Neural progenitor cell (in vitro differentiated cells): Measurements from ENCODE around the gene STYX. TPM values are rescaled to one million over a fixed set of nuclear protein-coding genes. Genes with fewer than 3 reads are reported as not detected.

Source experiments
- DNase-seq: peaks from one replicate; pipeline ENCODE4 v3.0.0-alpha.2; 2016; ENCODE audit warnings: low spot score
- H2AFZ ChIP-seq: fragments of 200-600 bp; sonication (generic); replicated peaks from 2 replicates; pipeline ENCODE4 v1.6.1; 2016; ENCODE audit warnings: antibody characterized with exemption
- H3F3A ChIP-seq: fragments of 200-600 bp; sonication (generic); 2 replicates; pipeline ENCODE4 v1.6.1; 2016; ENCODE audit warnings: antibody characterized with exemption, low read depth
- H3K27ac ChIP-seq: fragments of 200-600 bp; sonication (generic); 2 replicates; pipeline ENCODE4 v1.5.1; 2016; ENCODE audit warnings: mild to moderate bottlenecking
- H3K27me3 ChIP-seq: fragments of 200-600 bp; sonication (generic); 2 replicates; pipeline ENCODE4 v1.6.1; 2016; ENCODE audit warnings: mild to moderate bottlenecking, moderate library complexity
- H3K36me3 ChIP-seq: fragments of 200-600 bp; sonication (generic); 2 replicates; pipeline ENCODE4 v1.5.1; 2016
- H3K4me1 ChIP-seq: fragments of 200-600 bp; sonication (generic); 2 replicates; pipeline ENCODE4 v1.6.1; 2016; ENCODE audit warnings: mixed run types
- H3K4me2 ChIP-seq: fragments of 200-600 bp; sonication (generic); 2 replicates; pipeline ENCODE4 v1.6.1; 2016
- H3K4me3 ChIP-seq: fragments of 200-600 bp; sonication (generic); 2 replicates; pipeline ENCODE4 v1.5.1; 2016
- H3K79me2 ChIP-seq: fragments of 200-600 bp; sonication (generic); 2 replicates; pipeline ENCODE4 v1.6.1; 2016; ENCODE audit warnings: low read depth
- H3K9ac ChIP-seq: fragments of 200-600 bp; sonication (generic); 2 replicates; pipeline ENCODE4 v1.6.1; 2016
- H3K9me3 ChIP-seq: fragments of 200-600 bp; sonication (generic); 2 replicates; pipeline ENCODE4 v1.5.1; 2016; ENCODE audit warnings: low read depth
- H4K20me1 ChIP-seq: fragments of 200-600 bp; sonication (generic); 2 replicates; pipeline ENCODE4 v1.6.1; 2016; ENCODE audit warnings: low read depth
- H3K27ac Mint-ChIP-seq: 3 replicates; pipeline ENCODE4 v1.8.0; 2021; ENCODE audit warnings: mixed read lengths
- H3K27me3 Mint-ChIP-seq: 2 replicates; pipeline ENCODE4 v1.8.0; 2022; ENCODE audit warnings: low read depth, mild to moderate bottlenecking, inconsistent platforms, moderate library complexity, mixed read lengths; ENCODE audit not compliant: insufficient read depth
- H3K36me3 Mint-ChIP-seq: 3 replicates; pipeline ENCODE4 v1.8.0; 2021; ENCODE audit warnings: mixed read lengths
- H3K4me1 Mint-ChIP-seq: 3 replicates; pipeline ENCODE4 v1.8.0; 2021; ENCODE audit warnings: mixed read lengths
- H3K4me3 Mint-ChIP-seq: 3 replicates; pipeline ENCODE4 v1.8.0; 2021; ENCODE audit warnings: mild to moderate bottlenecking, moderate library complexity, mixed read lengths
- H3K9me3 Mint-ChIP-seq: 3 replicates; pipeline ENCODE4 v1.8.0; 2020; ENCODE audit warnings: mixed read lengths
- EZH2 ChIP-seq: fragments of 200-600 bp; sonication (generic); IDR thresholded peaks from 2 replicates; pipeline ENCODE4 v1.6.1; 2017; ENCODE audit warnings: antibody characterized with exemption, mild to moderate bottlenecking, moderate library complexity
- EZH2phosphoT487 ChIP-seq: fragments of 200-600 bp; sonication (generic); IDR thresholded peaks from 2 replicates; pipeline ENCODE4 v1.6.1; 2017; ENCODE audit warnings: antibody characterized with exemption
- small RNA-seq: library from RNA; depleted of rRNA; stranded (forward); fragments of <200 nt; gene quantifications from one replicate; pipeline ENCODE3, GENCODE V24; 2015
- total RNA-seq: library from RNA; depleted of rRNA; stranded (reverse); fragments of >200 nt; gene quantifications from 2 replicates; pipeline ENCODE4 v1.2.3, GENCODE V29; 2015; ENCODE audit warnings: low replicate concordance
- TF ChIP-seq, protein P1 (sequence below): fragments of 200-600 bp; sonication (generic); IDR thresholded peaks from 2 replicates; pipeline ENCODE4 v1.5.1; 2017; ENCODE audit warnings: antibody characterized with exemption, mild to moderate bottlenecking

STYX gene
- total RNA-seq, 1 donor from 2014 or later = 55.7 TPM

DNA sequence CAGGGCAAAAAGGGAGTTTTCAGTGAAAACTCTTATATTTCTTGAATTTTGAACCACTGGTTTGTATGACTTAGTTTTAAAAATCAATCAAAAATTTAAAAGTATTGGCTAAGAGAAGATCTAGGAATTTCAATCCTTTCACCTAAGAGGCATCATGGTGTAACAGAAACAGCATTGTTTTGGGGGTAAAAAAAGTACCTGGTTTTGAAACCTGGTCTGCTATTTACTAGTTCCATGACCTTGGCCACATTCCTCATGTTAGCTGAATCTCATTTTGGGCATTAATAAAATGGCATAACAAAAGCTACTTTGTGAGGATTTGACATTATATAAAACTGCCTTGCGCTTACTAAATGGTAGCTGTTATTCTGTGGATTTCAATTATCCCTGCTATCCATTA, 78.1 kb downstream of the STYX start:
- Mint-ChIP-seq H3K4me3 (no peak overlapping the region), H3K36me3 (no peaks in the 10 kb centered on the region), H3K9me3 (no peaks in the 10 kb centered on the region), H3K4me1 (no peaks in the 10 kb centered on the region), H3K27me3 (no peaks in the 10 kb centered on the region), H3K27ac (no peak overlapping the region)
- Histone ChIP-seq H3K9me3 (no peaks in the 10 kb centered on the region), H3K27ac (no peak overlapping the region), H2AFZ (no peak overlapping the region), H3K4me2 (no peak overlapping the region), H3F3A (no peaks in the 10 kb centered on the region), H3K4me3 (no peak overlapping the region), H3K27me3 (no peaks in the 10 kb centered on the region), H3K4me1 (no peaks in the 10 kb centered on the region), H3K9ac (no peak overlapping the region), H4K20me1 (no peaks in the 10 kb centered on the region), H3K79me2 (no peaks in the 10 kb centered on the region), H3K36me3 (no peaks in the 10 kb centered on the region)
- TF ChIP-seq, protein P1, sequence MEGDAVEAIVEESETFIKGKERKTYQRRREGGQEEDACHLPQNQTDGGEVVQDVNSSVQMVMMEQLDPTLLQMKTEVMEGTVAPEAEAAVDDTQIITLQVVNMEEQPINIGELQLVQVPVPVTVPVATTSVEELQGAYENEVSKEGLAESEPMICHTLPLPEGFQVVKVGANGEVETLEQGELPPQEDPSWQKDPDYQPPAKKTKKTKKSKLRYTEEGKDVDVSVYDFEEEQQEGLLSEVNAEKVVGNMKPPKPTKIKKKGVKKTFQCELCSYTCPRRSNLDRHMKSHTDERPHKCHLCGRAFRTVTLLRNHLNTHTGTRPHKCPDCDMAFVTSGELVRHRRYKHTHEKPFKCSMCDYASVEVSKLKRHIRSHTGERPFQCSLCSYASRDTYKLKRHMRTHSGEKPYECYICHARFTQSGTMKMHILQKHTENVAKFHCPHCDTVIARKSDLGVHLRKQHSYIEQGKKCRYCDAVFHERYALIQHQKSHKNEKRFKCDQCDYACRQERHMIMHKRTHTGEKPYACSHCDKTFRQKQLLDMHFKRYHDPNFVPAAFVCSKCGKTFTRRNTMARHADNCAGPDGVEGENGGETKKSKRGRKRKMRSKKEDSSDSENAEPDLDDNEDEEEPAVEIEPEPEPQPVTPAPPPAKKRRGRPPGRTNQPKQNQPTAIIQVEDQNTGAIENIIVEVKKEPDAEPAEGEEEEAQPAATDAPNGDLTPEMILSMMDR = no peak
- no peak for TF ChIP-seq EZH2
- no peak for TF ChIP-seq EZH2phosphoT487
- no peak for DNase-seq

DNA sequence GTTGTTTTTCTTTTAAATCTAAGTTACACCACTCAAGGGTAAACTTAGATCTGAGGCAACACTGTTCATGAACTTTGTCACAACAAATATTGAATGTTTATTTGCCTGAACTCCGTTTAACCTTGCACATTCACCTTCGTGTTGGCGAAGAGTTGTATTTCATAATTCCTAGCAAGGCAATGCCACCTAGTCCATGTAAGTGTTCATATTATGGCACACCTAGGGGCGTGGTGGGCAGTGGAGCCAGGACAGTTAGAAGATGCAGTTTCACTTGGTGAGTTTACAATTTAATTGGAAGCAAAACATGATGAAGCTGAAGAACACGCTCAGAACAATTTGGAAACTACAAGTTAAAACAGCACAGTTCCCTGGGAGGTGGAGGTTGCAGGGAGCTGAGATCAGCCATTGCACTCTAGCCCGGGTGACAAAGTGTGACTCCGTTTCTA, 91.9 kb downstream of the STYX start:
- Mint-ChIP-seq H3K4me3 (no peak overlapping the region), H3K36me3 (no peaks in the 10 kb centered on the region), H3K4me1 (peaks cover 5% of the 10 kb centered on the region), H3K9me3 (no peaks in the 10 kb centered on the region), H3K27ac (no peak overlapping the region), H3K27me3 (no peaks in the 10 kb centered on the region)
- Histone ChIP-seq H3K27ac (no peak overlapping the region), H3F3A (no peaks in the 10 kb centered on the region), H3K27me3 (no peaks in the 10 kb centered on the region), H3K79me2 (no peaks in the 10 kb centered on the region), H4K20me1 (no peaks in the 10 kb centered on the region), H3K4me1 (no peaks in the 10 kb centered on the region), H3K4me2 (no peak overlapping the region), H3K36me3 (no peaks in the 10 kb centered on the region), H2AFZ (no peak overlapping the region), H3K9me3 (no peaks in the 10 kb centered on the region), H3K9ac (no peak overlapping the region), H3K4me3 (no peak overlapping the region)
- TF ChIP-seq, protein P1 = no peak
- TF ChIP-seq EZH2phosphoT487 (no peak), EZH2 (no peak)
- DNase-seq = no peak

DNA sequence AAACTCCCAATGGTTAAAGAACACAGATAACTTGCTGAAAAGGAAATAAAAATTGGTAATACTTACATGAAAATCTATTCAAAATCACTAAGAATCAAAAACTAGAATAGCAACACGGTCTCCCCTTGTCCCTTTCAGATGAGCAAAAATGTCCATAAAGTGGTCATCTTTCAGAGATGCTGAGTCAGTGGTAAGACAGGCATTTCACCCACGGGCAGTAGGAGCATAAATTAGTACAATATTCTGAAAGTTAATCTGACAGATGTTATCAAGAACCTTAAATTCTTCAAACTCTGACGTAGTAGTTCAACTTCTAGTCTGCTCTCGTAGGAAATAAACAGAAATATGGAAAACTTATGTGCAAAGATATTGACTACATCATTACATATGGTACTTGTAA, 94.5 kb downstream of the STYX start:
- no peak overlapping the region for H3K9ac ChIP-seq
- peaks cover 14% of the 10 kb centered on the region for H3K4me1 ChIP-seq
- H3K9me3 ChIP-seq = no peaks in the 10 kb centered on the region
- Mint-ChIP-seq H3K4me3 (no peak overlapping the region), H3K4me1 (peaks cover 24% of the 10 kb centered on the region), H3K27me3 (peaks cover 2% of the 10 kb centered on the region), H3K9me3 (no peaks in the 10 kb centered on the region), H3K36me3 (no peaks in the 10 kb centered on the region), H3K27ac (no peak overlapping the region)
- H3K4me3 ChIP-seq = no peak overlapping the region
- H3K27me3 ChIP-seq = no peaks in the 10 kb centered on the region
- H3K4me2 ChIP-seq = no peak overlapping the region
- H4K20me1 ChIP-seq = no peaks in the 10 kb centered on the region
- TF ChIP-seq, protein P1 = no peak
- TF ChIP-seq EZH2phosphoT487 (no peak), EZH2 (no peak)
- no peak overlapping the region for H3K27ac ChIP-seq
- H3F3A ChIP-seq = peaks cover 6% of the 10 kb centered on the region
- DNase-seq = no peak
- H3K36me3 ChIP-seq = no peaks in the 10 kb centered on the region
- H2AFZ ChIP-seq = no peak overlapping the region
- no peaks in the 10 kb centered on the region for H3K79me2 ChIP-seq

Small RNA genes lying within 50 kb of the gene (small RNA-seq; reads per million reads assigned to genes)
- gene AL139317.2 = not detected

Other genes starting within 250 kb of the STYX start
- gene TXNDC16, start 177.7 kb upstream of the STYX start, total RNA-seq = 17.9 and 22.6 TPM in 2 replicates
- gene GPR137C, start 177.3 kb upstream of the STYX start, total RNA-seq = 7.1 and 9.3 TPM in 2 replicates
- gene ERO1A, start 34.6 kb upstream of the STYX start, total RNA-seq = 41.1 and 54.1 TPM in 2 replicates
- gene PSMC6, start 23.0 kb upstream of the STYX start, total RNA-seq = 132 and 265 TPM in 2 replicates
- 33.0 and 41.8 TPM in 2 replicates for gene GNPNAT1, start 61.4 kb downstream of the STYX start, total RNA-seq
- 114 and 166 TPM in 2 replicates for gene FERMT2, start 220.9 kb downstream of the STYX start, total RNA-seq